ENCODE measurements around the gene RNLS. TPM values are rescaled to one million over a fixed set of nuclear protein-coding genes. Genes with fewer than 3 reads are reported as not detected.

The RNLS gene
- total RNA-seq, 1 donor from 2014 or later = 6.0 TPM

DNA sequence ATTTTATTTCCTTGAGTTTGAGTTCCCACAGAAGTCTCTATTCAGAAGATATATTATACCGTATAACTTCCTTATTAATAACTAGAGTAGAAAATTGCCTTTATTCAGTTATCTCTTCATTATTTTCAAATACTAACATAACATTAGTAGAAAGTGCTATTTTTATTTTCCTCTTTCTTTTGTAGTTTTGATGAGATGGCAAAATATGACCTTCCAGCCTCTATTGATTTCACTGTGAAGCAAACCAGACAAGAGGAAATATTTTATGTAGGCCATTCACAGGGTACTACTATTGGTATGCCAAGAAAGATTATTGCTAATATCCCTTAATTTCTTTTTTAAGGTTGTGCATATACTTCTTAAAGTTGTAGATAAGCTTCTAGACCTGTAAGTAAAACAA is 11.4 kb upstream of the RNLS start:
- Mint-ChIP-seq H3K4me3 (ENCODE audit: unreplicated experiment) (no peak overlapping the region), H3K27ac (ENCODE audit: unreplicated experiment) (no peak overlapping the region), H3K9me3 (ENCODE audit: unreplicated experiment) (no peaks in the 10 kb centered on the region), H3K36me3 (ENCODE audit: low read depth, unreplicated experiment) (no peaks in the 10 kb centered on the region), H3K27me3 (ENCODE audit: unreplicated experiment) (no peaks in the 10 kb centered on the region), H3K4me1 (ENCODE audit: unreplicated experiment) (no peaks in the 10 kb centered on the region)
- DNase-seq (ENCODE audit: low spot score) = no peak
- TF ChIP-seq CTCF (IDR thresholded peaks at IDR 0.05; ENCODE audit: unreplicated experiment) = no peak

- Mint-ChIP-seq H3K27ac (ENCODE audit: unreplicated experiment) (no peak overlapping the region), H3K36me3 (ENCODE audit: low read depth, unreplicated experiment) (no peaks in the 10 kb centered on the region), H3K9me3 (ENCODE audit: unreplicated experiment) (no peaks in the 10 kb centered on the region), H3K27me3 (ENCODE audit: unreplicated experiment) (no peaks in the 10 kb centered on the region), H3K4me3 (ENCODE audit: unreplicated experiment) (no peak overlapping the region), H3K4me1 (ENCODE audit: unreplicated experiment) (no peaks in the 10 kb centered on the region)
- no peak for TF ChIP-seq CTCF (IDR thresholded peaks at IDR 0.05; ENCODE audit: unreplicated experiment)
- DNase-seq (ENCODE audit: low spot score) = no peak
Observed at GRCh38 chr10:88592906-88593305, 9.8 kb upstream of the RNLS start.

DNA sequence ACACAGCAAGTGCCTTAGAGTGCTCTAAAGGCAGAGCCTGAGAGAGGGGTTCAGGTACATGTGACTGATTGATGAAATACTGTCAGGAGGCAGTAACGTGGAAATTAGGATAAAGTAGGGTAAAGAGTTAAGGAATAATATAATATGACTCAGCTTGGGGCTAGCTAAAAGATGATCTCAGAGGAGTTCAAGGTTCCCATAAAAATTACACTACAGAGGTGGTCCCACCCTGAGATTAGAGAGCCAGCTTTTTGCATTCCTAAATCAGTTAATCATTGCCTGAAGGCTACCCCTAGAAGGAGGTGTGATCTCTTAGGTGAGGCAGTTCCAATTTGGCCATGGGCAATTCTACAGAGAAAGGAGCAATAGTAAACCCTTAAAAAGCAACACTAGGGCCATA is 9.3 kb upstream of the RNLS start:
- Mint-ChIP-seq H3K4me1 (ENCODE audit: unreplicated experiment) (no peaks in the 10 kb centered on the region), H3K27ac (ENCODE audit: unreplicated experiment) (no peak overlapping the region), H3K36me3 (ENCODE audit: low read depth, unreplicated experiment) (no peaks in the 10 kb centered on the region), H3K9me3 (ENCODE audit: unreplicated experiment) (no peaks in the 10 kb centered on the region), H3K4me3 (ENCODE audit: unreplicated experiment) (no peak overlapping the region), H3K27me3 (ENCODE audit: unreplicated experiment) (no peaks in the 10 kb centered on the region)
- DNase-seq (ENCODE audit: low spot score) = no peak
- TF ChIP-seq CTCF (IDR thresholded peaks at IDR 0.05; ENCODE audit: unreplicated experiment) = no peak

GRCh38 chr10:88586462-88586861 is 3.3 kb upstream of the RNLS start, which contains the start of gene LIPJ:
TSS of gene LIPJ (plus strand) at chr10:88586762. CDS start at chr10:88590688, 3,926 bp downstream.
- Mint-ChIP-seq H3K36me3 (ENCODE audit: low read depth, unreplicated experiment) (no peaks in the 10 kb centered on the region), H3K9me3 (ENCODE audit: unreplicated experiment) (no peaks in the 10 kb centered on the region), H3K4me3 (ENCODE audit: unreplicated experiment) (no peak within 1 kb of the TSS), H3K27me3 (ENCODE audit: unreplicated experiment) (no peaks in the 10 kb centered on the region), H3K27ac (ENCODE audit: unreplicated experiment) (no peak within 1 kb of the TSS), H3K4me1 (ENCODE audit: unreplicated experiment) (peaks cover 5% of the 10 kb centered on the region)
- TF ChIP-seq CTCF (IDR thresholded peaks at IDR 0.05; ENCODE audit: unreplicated experiment) = no peak
- DNase-seq (ENCODE audit: low spot score) = no peak

DNA sequence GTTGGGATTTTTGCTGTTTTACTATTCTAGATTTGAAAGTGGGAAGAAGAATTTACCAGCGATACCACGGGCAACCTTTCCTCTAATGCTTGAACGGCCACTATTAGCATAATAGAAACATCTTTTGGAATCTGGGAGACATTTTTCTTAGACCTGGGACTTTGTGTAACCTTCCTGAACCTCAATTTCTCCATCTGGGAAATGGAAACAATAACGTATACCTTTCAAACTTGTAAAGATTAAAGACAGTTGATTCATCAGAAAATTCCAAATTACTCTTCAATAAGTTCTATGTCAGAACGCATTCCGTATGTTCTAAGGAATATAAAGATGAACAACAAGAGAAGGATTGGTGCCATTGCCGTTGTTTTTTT is 453 bp upstream of the RNLS start:
- peak overlapping the region; percentile 68 for H3K27ac Mint-ChIP-seq (ENCODE audit: unreplicated experiment)
- TF ChIP-seq CTCF (IDR thresholded peaks at IDR 0.05; ENCODE audit: unreplicated experiment) = no peak

More for the DNA sequence above, 453 bp upstream of the RNLS start:
- H3K36me3 Mint-ChIP-seq (ENCODE audit: low read depth, unreplicated experiment) = no peaks in the 10 kb centered on the region
- peaks cover 5% of the 10 kb centered on the region for H3K4me1 Mint-ChIP-seq (ENCODE audit: unreplicated experiment)
- H3K27me3 Mint-ChIP-seq (ENCODE audit: unreplicated experiment) = no peaks in the 10 kb centered on the region
- peak overlapping the region; percentile 93 for H3K4me3 Mint-ChIP-seq (ENCODE audit: unreplicated experiment)
- H3K9me3 Mint-ChIP-seq (ENCODE audit: unreplicated experiment) = no peaks in the 10 kb centered on the region
- no peak for DNase-seq (ENCODE audit: low spot score)

Measured in endothelial cell (in vitro differentiated cells).